Measurements from ENCODE around the gene INTS6L.
A peak's percentile ranks its signal among the peaks of the same experiment; 100 is the strongest.
"Not testable (repeated sequence)": the region's sequence is repeated elsewhere in the genome, so short reads cannot be mapped to it uniquely, and the experiment has no call there.

Gene INTS6L

GRCh38 chrX:135528756-135529155 is 8.3 kb downstream of the INTS6L start:
- no peak for DNase-seq

GRCh38 chrX:135530097-135530496 is 9.6 kb downstream of the INTS6L start:
- DNase-seq: no peak

- no peak for DNase-seq
These were observed 11.4 kb downstream of the INTS6L start for GRCh38 chrX:135531813-135532212.

GRCh38 chrX:135535077-135535940 is 14.8 kb downstream of the INTS6L start:
- no peak for DNase-seq

GRCh38 chrX:135536877-135537276 is 16.4 kb downstream of the INTS6L start:
- no peak for DNase-seq

GRCh38 chrX:135541351-135541750 is 20.9 kb downstream of the INTS6L start:
- DNase-seq: no peak

GRCh38 chrX:135543172-135543571 is 22.7 kb downstream of the INTS6L start:
- no peak for DNase-seq

GRCh38 chrX:135543924-135544323 is 23.5 kb downstream of the INTS6L start:
- DNase-seq: no peak

GRCh38 chrX:135544338-135544948 is 24.0 kb downstream of the INTS6L start:
- no peak for DNase-seq

- no peak for DNase-seq
These were observed 27.3 kb downstream of the INTS6L start for GRCh38 chrX:135547767-135548166.

GRCh38 chrX:135549519-135549918 is 29.1 kb downstream of the INTS6L start:
- DNase-seq: no peak

- no peak for DNase-seq
These were observed 35.6 kb downstream of the INTS6L start for GRCh38 chrX:135556055-135556454.

- no peak for DNase-seq
These were observed 36.9 kb downstream of the INTS6L start for GRCh38 chrX:135557344-135557743.

- DNase-seq: no peak
These were observed 52.0 kb downstream of the INTS6L start for GRCh38 chrX:135572436-135572835.

- no peak for DNase-seq
These were observed 61.0 kb downstream of the INTS6L start for GRCh38 chrX:135581496-135581895.

- DNase-seq: no peak
These were observed 64.7 kb downstream of the INTS6L start for GRCh38 chrX:135585153-135585552.

GRCh38 chrX:135591871-135592270 is 71.4 kb downstream of the INTS6L start:
- DNase-seq: no peak

GRCh38 chrX:135594049-135594448 is 73.6 kb downstream of the INTS6L start:
- DNase-seq: not testable (repeated sequence)

- DNase-seq: not testable (repeated sequence)
These were observed 74.0 kb downstream of the INTS6L start for GRCh38 chrX:135594453-135594852.

- DNase-seq: no peak
These were observed 75.1 kb downstream of the INTS6L start for GRCh38 chrX:135595543-135595942.

- DNase-seq: peak; percentile 4
These were observed 76.0 kb downstream of the INTS6L start for GRCh38 chrX:135596495-135596894.

- DNase-seq: no peak
These were observed 85.4 kb downstream of the INTS6L start for GRCh38 chrX:135605906-135606305.

GRCh38 chrX:135624408-135625204 is 104.1 kb downstream of the INTS6L start:
- DNase-seq: not testable (repeated sequence)

- no peak for DNase-seq
These were observed 105.5 kb downstream of the INTS6L start for GRCh38 chrX:135625995-135626394.
